GM12878 (cell line): ENCODE measurements around the gene PEX12. TPM values are rescaled to one million over a fixed set of nuclear protein-coding genes. Genes with fewer than 3 reads are reported as not detected.

ENCODE experiments used
- ATAC-seq: fragments of 200-7000 bp; cut with Tn5 transposase; 3 replicates; pipeline ENCODE4 v1.9.1; 2020; ENCODE audit warnings: mild to moderate bottlenecking, moderate library complexity
- BruUV-seq: library from RNA; stranded (reverse); fragments of 400-500 nt; replicated peaks from 2 replicates; lab custom pipeline; 2021; lab: Mats Ljungman, UMichigan
- CTCF ChIA-PET: fragments of 300-600 bp; sonication (Branson Sonifier 250); formaldehyde crosslinking; extraction: SDS; loops from one replicate; lab custom pipeline; 2021; ENCODE audit warnings: inconsistent platforms; lab: Yijun Ruan, JAX
- POLR2A ChIA-PET: fragments of 350-600 bp; formaldehyde crosslinking; extraction: SDS; loops from one replicate; lab custom pipeline; 2021; ENCODE audit warnings: inconsistent platforms; lab: Charles Lee
- RAD21 ChIA-PET: fragments of 300-600 bp; sonication (Branson Sonifier 250); formaldehyde crosslinking; loops from one replicate; lab custom pipeline; 2023; ENCODE audit warnings: antibody characterized with exemption; ENCODE audit not compliant: unreplicated experiment; lab: Charles Lee
- SMC1A ChIA-PET: fragments of 300-600 bp; sonication (Branson Sonifier 250); formaldehyde crosslinking; loops from one replicate; lab custom pipeline; 2023; ENCODE audit not compliant: unreplicated experiment, uncharacterized antibody; lab: Charles Lee
- DNase-seq: peaks from one replicate; pipeline ENCODE4 v3.0.0-alpha.2; 2011; ENCODE audit warnings: low read depth, low spot score
- FAIRE-seq: peaks from 3 replicates; lab custom pipeline; 2011; peaks lifted over from hg19 to GRCh38; lab: Jason Lieb, UNC
- H2AFZ ChIP-seq: 2 replicates; pipeline ENCODE4 v1.6.0; 2011; ENCODE audit warnings: low read depth, low read length, control low read depth; ENCODE audit not compliant: control insufficient read depth
- H3K27ac ChIP-seq: 2 replicates; pipeline ENCODE4 v1.5.1; 2011; ENCODE audit warnings: control low read depth; ENCODE audit not compliant: control insufficient read depth, insufficient read depth
- H3K27me3 ChIP-seq, 2 experiments: replicated peaks in 1 of 2; 2 replicates each; pipeline versions ENCODE4 v1.6.0 to v1.6.1; 2011; ENCODE audit warnings: low read length in 1 of 2; ENCODE audit not compliant: control insufficient read depth in 2 of 2, insufficient read depth in 2 of 2
- H3K36me3 ChIP-seq, 2 experiments: 2 replicates each; pipeline ENCODE4 v1.5.1; 2011; ENCODE audit warnings: low read length in 1 of 2; ENCODE audit not compliant: control insufficient read depth in 2 of 2, insufficient read depth in 2 of 2
- H3K4me1 ChIP-seq: 2 replicates; pipeline ENCODE4 v1.6.1; 2011; ENCODE audit warnings: mild to moderate bottlenecking, low read length, moderate library complexity, mixed read lengths; ENCODE audit not compliant: control insufficient read depth, insufficient read depth
- H3K4me2 ChIP-seq: 2 replicates; pipeline ENCODE4 v1.6.0; 2011; ENCODE audit warnings: control low read depth; ENCODE audit not compliant: control insufficient read depth, insufficient read depth
- H3K4me3 ChIP-seq: fragments of 200-600 bp; sonication (generic); 2 replicates; pipeline ENCODE4 v1.5.1; 2016
- H3K79me2 ChIP-seq: 2 replicates; pipeline ENCODE4 v1.6.0; 2011; ENCODE audit warnings: low read length; ENCODE audit not compliant: control insufficient read depth, insufficient read depth
- H3K9ac ChIP-seq: 2 replicates; pipeline ENCODE4 v1.8.0; 2011; ENCODE audit warnings: low read length, control low read depth, mixed read lengths; ENCODE audit not compliant: control insufficient read depth, insufficient read depth
- H3K9me3 ChIP-seq: replicated peaks from 3 replicates; pipeline ENCODE4 v1.5.1; 2011; ENCODE audit warnings: mild to moderate bottlenecking, low read length; ENCODE audit not compliant: control insufficient read depth, insufficient read depth
- H4K20me1 ChIP-seq: 2 replicates; pipeline ENCODE4 v1.6.0; 2011; ENCODE audit not compliant: control insufficient read depth, insufficient read depth
- CHD4 ChIP-seq: fragments of 200-600 bp; sonication (generic); IDR thresholded peaks from 2 replicates; pipeline ENCODE4 v1.6.1; 2016; ENCODE audit warnings: mild to moderate bottlenecking
- E2F4 ChIP-seq: IDR thresholded peaks from 2 replicates; pipeline ENCODE4 v1.6.1; 2012; ENCODE audit warnings: low read depth, low read length, improper control_type of control experiment
- EP300 ChIP-seq, 2 experiments: fragments of 150-350 bp in 1 of 2; IDR thresholded peaks; 2 replicates each; pipeline ENCODE4 v1.6.1; 2011 to 2012; ENCODE audit warnings: low read depth in 2 of 2, low read length in 2 of 2, borderline replicate concordance in 1 of 2, improper control_type of control experiment in 1 of 2, inconsistent platforms in 1 of 2; ENCODE audit not compliant: control insufficient read depth in 1 of 2
- ETV6 ChIP-seq, 2 experiments: fragments of 450-650 bp in 1 of 2; IDR thresholded peaks in 1 of 2; conservative IDR thresholded peaks in 1 of 2; 2 replicates each; pipeline ENCODE4 v1.6.1; 2014; ENCODE audit warnings: antibody characterized with exemption in 1 of 2, borderline replicate concordance in 1 of 2, low read depth in 1 of 2, mild to moderate bottlenecking in 1 of 2, moderate library complexity in 1 of 2
- GATAD2B ChIP-seq: fragments of 450-650 bp; conservative IDR thresholded peaks from 2 replicates; pipeline ENCODE4 v1.6.1; 2017; ENCODE audit warnings: low read depth, mild to moderate bottlenecking, moderate library complexity
- HDAC2 ChIP-seq: fragments of 200-600 bp; sonication (generic); IDR thresholded peaks from 2 replicates; pipeline ENCODE4 v1.6.1; 2017
- IRF4 ChIP-seq: IDR thresholded peaks from 2 replicates; pipeline ENCODE4 v1.6.1; 2011; ENCODE audit warnings: low read depth, low read length
- KAT2A ChIP-seq: conservative IDR thresholded peaks from 2 replicates; pipeline ENCODE4 v1.6.1; 2011; ENCODE audit warnings: low read depth, low read length; ENCODE audit not compliant: control insufficient read depth
- NFXL1 ChIP-seq: fragments of 450-650 bp; IDR thresholded peaks from 2 replicates; pipeline ENCODE4 v1.6.1; 2017; ENCODE audit warnings: antibody characterized with exemption, mild to moderate bottlenecking, borderline replicate concordance
- PAX5 ChIP-seq: IDR thresholded peaks from 2 replicates; pipeline ENCODE4 v1.6.1; 2011; ENCODE audit warnings: low read depth, low read length, borderline replicate concordance
- POLR2AphosphoS5 ChIP-seq: IDR thresholded peaks from 2 replicates; pipeline ENCODE4 v1.6.1; 2011; ENCODE audit warnings: mild to moderate bottlenecking, low read length, inconsistent platforms
- RAD21 ChIP-seq: IDR thresholded peaks from 2 replicates; pipeline ENCODE4 v1.6.1; 2011; ENCODE audit warnings: mild to moderate bottlenecking, low read depth, low read length, moderate library complexity; ENCODE audit not compliant: insufficient read depth
- SRF ChIP-seq, 2 experiments: IDR thresholded peaks; 2 replicates each; pipeline ENCODE4 v1.6.1; 2011; ENCODE audit warnings: low read depth in 2 of 2, low read length in 2 of 2, mild to moderate bottlenecking in 1 of 2, moderate library complexity in 1 of 2
- TCF7 ChIP-seq: IDR thresholded peaks from 2 replicates; pipeline ENCODE4 v1.6.1; 2014; ENCODE audit warnings: antibody characterized with exemption, borderline replicate concordance
- ZBED1 ChIP-seq: IDR thresholded peaks from 2 replicates; pipeline ENCODE4 v1.6.1; 2016; ENCODE audit warnings: borderline replicate concordance
- ZBTB11 ChIP-seq: fragments of 450-650 bp; formaldehyde crosslinking; IDR thresholded peaks from 2 replicates; pipeline ENCODE4 v1.5.0; 2022; ENCODE audit warnings: mild to moderate bottlenecking, missing genetic modification characterization
- ZNF207 ChIP-seq: fragments of 450-650 bp; IDR thresholded peaks from 2 replicates; pipeline ENCODE4 v1.6.1; 2014; ENCODE audit warnings: antibody characterized with exemption, mild to moderate bottlenecking, borderline replicate concordance
- ZNF622 ChIP-seq: fragments of 450-650 bp; IDR thresholded peaks from 2 replicates; pipeline ENCODE4 v1.6.1; 2017; ENCODE audit warnings: mild to moderate bottlenecking, inconsistent platforms
- WGBS: methylation state at CpG from one replicate; pipeline ENCODE4 v1.1.6; 2016; ENCODE audit warnings: low lambda C conversion rate; ENCODE audit not compliant: insufficient replicate concordance, insufficient coverage; ENCODE audit errors: missing lambda C conversion rate; 5-methylcytosine and 5-hydroxymethylcytosine counted together
- in situ Hi-C: fragments of 300-500 bp; cut with MboI; formaldehyde crosslinking; loops from 9 replicates; pipeline ENCODE4 v1.14.3; 2018; ENCODE audit warnings: mixed read lengths
- intact Hi-C: fragments of 100-400 bp; cut with micrococcal nuclease; formaldehyde crosslinking; loops from one replicate; pipeline ENCODE4 v1.14.2; 2022; ENCODE audit not compliant: unreplicated experiment
- polyA plus RNA-seq, 11 experiments: library from polyadenylated mRNA; depleted of rRNA in 4 of 11; unstranded in 6 of 11; stranded (reverse) in 5 of 11; fragments of >200 nt; fragmentation: Nextera tagmentation in 4 of 11; fragmentation: Illumina TruSeq in 1 of 11; extraction: Ambion mirVana in 4 of 11; extraction: Trizol in 1 of 11; gene quantifications; 1 replicate in 1 of 11; 2 replicates in 10 of 11; pipeline versions ENCODE4 v1.2.1 to v1.2.3, GENCODE V29; 2011 to 2016; ENCODE audit warnings: inconsistent platforms in 2 of 11, missing spikeins in 2 of 11, low read depth in 1 of 11
- total RNA-seq, 4 experiments: library from RNA; depleted of rRNA in 3 of 4; stranded (reverse); fragments of >200 nt in 3 of 4; fragmentation: Illumina TruSeq in 1 of 4; extraction: Trizol in 1 of 4; gene quantifications; 2 replicates each; pipeline versions ENCODE4 v1.2.1 to v1.2.3, GENCODE V29; 2013 to 2021

PEX12 gene
- total and polyA plus RNA-seq, 10 of the 15 experiments (the other 5 are each of a cell fraction or from before 2014, with no cell fraction given) = 2.9 to 15.8 (median 4.6) TPM

DNA sequence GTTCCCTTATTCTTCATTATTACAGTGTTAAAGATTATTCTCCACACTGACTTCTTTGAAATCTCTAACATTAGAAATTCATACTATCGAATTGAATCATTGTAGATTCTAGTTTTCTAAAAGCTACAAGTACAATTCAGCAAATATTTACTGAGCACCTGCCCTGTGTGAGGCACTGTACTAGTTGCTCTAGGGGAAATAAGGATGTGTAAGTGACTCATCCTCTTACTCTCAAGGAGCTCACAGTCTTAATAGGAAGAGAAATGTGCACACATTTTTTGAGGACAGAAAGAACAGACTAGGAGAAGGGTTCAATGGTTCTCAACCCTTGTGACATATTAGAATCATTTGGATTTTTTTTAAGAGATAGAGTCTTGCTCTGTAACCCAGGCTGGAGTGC lies 33.2 kb downstream of the PEX12 start (continued):
- TF ChIP-seq NFXL1 (no peak), ZNF207 (no peak), GATAD2B (no peak), RAD21 (no peak), KAT2A (no peak), HDAC2 (no peak)

- peaks cover 18% of the 10 kb centered on the region for H3K79me2 ChIP-seq
- TF ChIP-seq ZNF622 = no peak
- no peak for TF ChIP-seq E2F4
- no peak for TF ChIP-seq ZBTB11 (CRISPR knock-in tag)
- TF ChIP-seq POLR2AphosphoS5 = no peak
- TF ChIP-seq SRF (IDR thresholded peaks at IDR 0.05; ENCODE audit: low read depth in 2 of 2, low read length in 2 of 2) = no peak
- TF ChIP-seq PAX5 = no peak
- no peak for TF ChIP-seq ETV6 (conservative IDR thresholded peaks at IDR 0.05 in 1 of 2, IDR thresholded peaks at IDR 0.05 in 1 of 2; ENCODE audit: borderline replicate concordance in 1 of 2, low read depth in 1 of 2)
- no peak for TF ChIP-seq ZBED1
- TF ChIP-seq EP300 (IDR thresholded peaks at IDR 0.05; ENCODE audit: borderline replicate concordance in 1 of 2, control insufficient read depth in 1 of 2, low read depth in 2 of 2, low read length in 2 of 2) = no peak
- TF ChIP-seq TCF7 = no peak
- no peak for TF ChIP-seq IRF4
- TF ChIP-seq NFXL1 = no peak
- no peak for TF ChIP-seq CHD4
Observed at GRCh38 chr17:35543856-35544255, 34.5 kb downstream of the PEX12 start.

More at GRCh38 chr17:35543856-35544255, 34.5 kb downstream of the PEX12 start:
- ATAC-seq (no peak), FAIRE-seq (no peak), DNase-seq (no peak)
- in situ Hi-C loops (no loop called here), intact Hi-C loops (no loop called here)
- Histone ChIP-seq H3K27me3 (no peaks in the 10 kb centered on the region), H3K27ac (no peak overlapping the region), H3K4me2 (no peak overlapping the region), H3K9ac (no peak overlapping the region), H4K20me1 (no peaks in the 10 kb centered on the region), H2AFZ (no peak overlapping the region), H3K9me3 (no peaks in the 10 kb centered on the region), H3K4me1 (peaks cover 10% of the 10 kb centered on the region), H3K36me3 (no peaks in the 10 kb centered on the region), H3K4me3 (no peak overlapping the region)
- SMC1A ChIA-PET = interaction anchor here (1.0 to 1.5 kb wide), 4 partner anchors 9 to 45 kb away, joined by 3 to 6 read pairs (median 4); no protein-coding TSS in a partner anchor
- RAD21 ChIA-PET = interaction anchor here (2.3 kb wide), 1 partner anchor 10 kb away, joined by 10 read pairs; no protein-coding TSS in a partner anchor
- 95% methylated on average over 1 of the region's 1 CpG for WGBS
- CTCF ChIA-PET = interaction anchor here (2.1 to 16.4 kb wide), 4 partner anchors 10 to 231 kb away, joined by 5 to 321 read pairs (median 6); no protein-coding TSS in a partner anchor
- POLR2A ChIA-PET = no interaction called here
- no TSS peak for BruUV-seq
